ENCODE results near the gene CTF1.
A peak's percentile ranks its signal among the peaks of the same experiment; 100 is the strongest.

Gene CTF1

GRCh38 chr16:30948667-30949649 lies 52.5 kb downstream of the CTF1 start, which contains the start of gene ORAI3:
ORAI3 (plus strand) TSS chr16:30949068; CDS start chr16:30949290, 222 bp downstream.
- peak within 1 kb of the TSS; percentile 71 for H3K4me3 ChIP-seq (ENCODE audit: low read depth, low read length)
- ChIA-PET CTCF (interaction anchor here (0.8 to 8.4 kb wide), 4 partner anchors 7 to 920 kb away, joined by 3 to 103 read pairs (median 33); partner anchors contain the start of gene VKORC1), POLR2A (interaction anchor here (0.6 to 1.0 kb wide), 2 partner anchors 104 to 244 kb away, joined by 3 read pairs; no protein-coding TSS in a partner anchor)
- no peak for TF ChIP-seq CTCF (IDR thresholded peaks at IDR 0.05; ENCODE audit: insufficient read depth, low read length, missing control alignments)
- DNase-seq (ENCODE audit: low read depth, low spot score), result no peak

GRCh38 chr16:30949650-30950515 lies 53.5 kb downstream of the CTF1 start:
- no peak for TF ChIP-seq CTCF (IDR thresholded peaks at IDR 0.05; ENCODE audit: insufficient read depth, low read length, missing control alignments)
- ChIA-PET POLR2A (interaction anchor here (0.6 to 1.2 kb wide), 3 partner anchors 10 to 243 kb away, joined by 3 read pairs; no protein-coding TSS in a partner anchor), CTCF (interaction anchor here (0.8 to 8.4 kb wide), 8 partner anchors 8 to 919 kb away, joined by 3 to 103 read pairs (median 5); partner anchors contain the start of genes VKORC1 and ZNF843)
- DNase-seq (ENCODE audit: low read depth, low spot score), result no peak
- H3K4me3 ChIP-seq (ENCODE audit: low read depth, low read length), result peak overlapping the region; percentile 71

- no peak for DNase-seq (ENCODE audit: low read depth, low spot score)
- ChIA-PET CTCF (interaction anchor here (0.8 to 8.4 kb wide), 8 partner anchors 9 to 918 kb away, joined by 3 to 103 read pairs (median 5); partner anchors contain the start of genes VKORC1 and ZNF843), POLR2A (interaction anchor here (1.2 kb wide), 1 partner anchor 11 kb away, joined by 3 read pairs; no protein-coding TSS in a partner anchor)
- peak overlapping the region; percentile 71 for H3K4me3 ChIP-seq (ENCODE audit: low read depth, low read length)
- no peak for TF ChIP-seq CTCF (IDR thresholded peaks at IDR 0.05; ENCODE audit: insufficient read depth, low read length, missing control alignments)
Measured at GRCh38 chr16:30950516-30951065, 54.2 kb downstream of the CTF1 start.

- no peak for DNase-seq (ENCODE audit: low read depth, low spot score)
- ChIA-PET POLR2A (interaction anchor here (1.2 kb wide), 1 partner anchor 11 kb away, joined by 3 read pairs; no protein-coding TSS in a partner anchor), CTCF (interaction anchor here (1.1 to 8.4 kb wide), 6 partner anchors 10 to 492 kb away, joined by 3 to 103 read pairs (median 24); partner anchors contain the start of genes VKORC1 and ZNF843)
- H3K4me3 ChIP-seq (ENCODE audit: low read depth, low read length), result no peak overlapping the region
- TF ChIP-seq CTCF (IDR thresholded peaks at IDR 0.05; ENCODE audit: insufficient read depth, low read length, missing control alignments), result no peak
Measured at GRCh38 chr16:30951193-30951592, 54.8 kb downstream of the CTF1 start.

GRCh38 chr16:30951750-30952149 lies 55.3 kb downstream of the CTF1 start:
- ChIA-PET CTCF (interaction anchor here (1.1 to 8.4 kb wide), 5 partner anchors 10 to 491 kb away, joined by 3 to 103 read pairs (median 45); partner anchors contain the start of genes VKORC1 and ZNF843), POLR2A (no interaction called here)
- DNase-seq (ENCODE audit: low read depth, low spot score), result no peak
- TF ChIP-seq CTCF (IDR thresholded peaks at IDR 0.05; ENCODE audit: insufficient read depth, low read length, missing control alignments), result no peak
- no peak overlapping the region for H3K4me3 ChIP-seq (ENCODE audit: low read depth, low read length)
